ENCODE measurements around the gene CERS6. TPM values are rescaled to one million over a fixed set of nuclear protein-coding genes. Genes with fewer than 3 reads are reported as not detected.

Gene CERS6
- total RNA-seq, 2 experiments from 2014 or later, result 8.9 to 9.2 TPM

DNA sequence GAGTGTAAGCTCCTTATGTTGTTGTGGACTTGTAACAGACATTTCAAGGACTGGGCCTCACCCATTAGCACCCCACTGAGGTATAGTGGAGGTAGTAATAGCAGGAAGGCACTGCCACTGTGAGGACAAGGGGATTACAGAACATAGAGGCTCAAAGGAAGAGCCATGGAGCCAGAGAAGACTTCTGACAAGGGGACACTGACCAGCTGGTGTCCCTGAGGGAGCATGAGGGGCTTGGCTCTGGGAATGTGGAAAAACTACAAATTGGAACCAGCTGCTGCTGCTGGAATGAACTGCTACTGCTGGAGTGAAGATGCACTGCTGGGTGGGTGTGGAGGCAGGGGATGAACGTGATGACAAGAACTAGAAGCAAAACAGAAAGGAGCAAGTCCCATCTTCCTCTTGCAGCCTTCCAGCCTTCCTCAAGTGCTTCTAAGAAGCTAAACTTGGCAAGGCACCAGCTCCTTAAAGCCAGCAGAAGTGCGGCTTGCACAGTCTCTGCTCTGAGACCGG, 179.0 kb downstream of the CERS6 start:
- H3K4me3 Mint-ChIP-seq, result no peak overlapping the region
- no peaks in the 10 kb centered on the region for H3K9me3 Mint-ChIP-seq
- CTCF ChIA-PET, result no interaction called here
- DNase-seq, result no peak
- peaks cover 1% of the 10 kb centered on the region for H3K36me3 Mint-ChIP-seq
- peaks cover 3% of the 10 kb centered on the region for H3K4me1 Mint-ChIP-seq (ENCODE audit: low read depth)
- no peaks in the 10 kb centered on the region for H3K27me3 Mint-ChIP-seq
- POLR2A ChIA-PET, result no interaction called here
- H3K27ac Mint-ChIP-seq, result no peak overlapping the region
- intact Hi-C loops (cut with micrococcal nuclease), result no loop called here

DNA sequence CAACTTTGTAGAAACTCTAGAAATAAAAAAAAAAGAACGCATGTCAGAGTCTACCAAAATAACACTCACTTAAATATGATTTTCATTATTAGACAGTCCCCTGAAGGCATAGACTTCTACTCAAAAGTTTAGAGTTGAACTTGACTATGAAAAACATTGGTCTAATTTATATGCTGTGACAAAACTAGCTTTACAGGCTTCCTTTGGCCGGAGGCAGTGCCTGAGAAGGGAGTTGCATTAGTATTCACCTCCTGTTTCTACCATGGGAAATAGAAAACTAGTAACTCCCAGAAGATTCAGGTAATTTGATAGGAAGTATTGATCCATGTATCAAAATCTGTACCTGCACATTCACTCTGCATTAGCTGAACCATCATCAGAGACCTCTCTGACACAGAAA, 182.9 kb downstream of the CERS6 start:
- H3K4me3 Mint-ChIP-seq, result no peak overlapping the region
- intact Hi-C loops (cut with micrococcal nuclease), result no loop called here
- CTCF ChIA-PET, result interaction anchor here (0.6 to 1.2 kb wide), 2 partner anchors 138 to 302 kb away, joined by 3 to 5 read pairs; no protein-coding TSS in a partner anchor
- POLR2A ChIA-PET, result no interaction called here
- DNase-seq, result no peak
- peaks cover 2% of the 10 kb centered on the region for H3K36me3 Mint-ChIP-seq
- no peak overlapping the region for H3K27ac Mint-ChIP-seq
- H3K9me3 Mint-ChIP-seq, result no peaks in the 10 kb centered on the region
- H3K4me1 Mint-ChIP-seq (ENCODE audit: low read depth), result peaks cover under 1% of the 10 kb centered on the region
- no peaks in the 10 kb centered on the region for H3K27me3 Mint-ChIP-seq

DNA sequence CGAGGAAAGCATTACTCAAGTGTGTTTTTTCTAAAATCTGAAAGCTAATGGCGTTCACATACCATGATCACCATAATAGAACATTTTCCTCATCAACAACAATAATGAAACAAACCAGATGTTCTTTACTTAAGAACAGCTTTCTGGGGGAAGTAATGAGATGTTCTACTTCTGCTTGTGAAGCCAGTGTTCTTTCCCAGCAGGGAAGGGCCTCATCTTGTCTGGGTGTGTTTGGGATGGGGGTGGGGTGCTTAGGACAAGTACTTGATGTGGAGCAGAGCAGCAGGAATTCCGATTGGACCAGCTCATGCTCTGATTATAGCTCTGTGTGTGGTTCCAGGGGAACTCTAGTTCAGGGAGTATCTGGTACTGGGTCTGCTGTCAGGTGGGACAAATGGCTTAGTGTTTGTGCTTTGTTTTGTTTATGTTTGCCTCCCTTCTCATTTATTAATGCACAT, 183.4 kb downstream of the CERS6 start:
- no peak for DNase-seq
- Mint-ChIP-seq H3K4me1 (ENCODE audit: low read depth) (peaks cover 3% of the 10 kb centered on the region), H3K4me3 (no peak overlapping the region), H3K27ac (no peak overlapping the region), H3K36me3 (peaks cover 2% of the 10 kb centered on the region), H3K9me3 (no peaks in the 10 kb centered on the region), H3K27me3 (no peaks in the 10 kb centered on the region)
- ChIA-PET POLR2A (no interaction called here), CTCF (interaction anchor here (1.2 kb wide), 1 partner anchor 303 kb away, joined by 3 read pairs; no protein-coding TSS in a partner anchor)
- intact Hi-C loops (cut with micrococcal nuclease), result no loop called here

DNA sequence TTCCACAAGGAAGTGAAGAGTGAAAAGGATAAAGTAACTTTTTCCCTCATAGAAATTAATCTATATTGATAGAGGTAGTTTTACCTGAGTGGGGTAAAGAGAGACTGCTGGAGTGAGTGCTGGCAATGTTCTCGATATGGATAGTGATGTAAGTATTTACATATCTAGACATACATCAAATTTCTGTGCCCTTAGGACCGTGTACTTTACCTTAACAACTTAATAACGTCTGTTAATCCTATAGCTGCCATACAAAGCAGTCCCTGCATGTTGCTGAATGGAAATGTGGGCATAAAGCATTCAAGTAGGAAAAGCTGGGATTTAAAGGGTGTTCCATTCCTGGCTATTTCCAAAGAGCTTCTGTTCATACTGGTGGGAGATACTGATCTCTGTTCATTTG, 184.0 kb downstream of the CERS6 start:
- peaks cover 3% of the 10 kb centered on the region for H3K4me1 Mint-ChIP-seq (ENCODE audit: low read depth)

DNA sequence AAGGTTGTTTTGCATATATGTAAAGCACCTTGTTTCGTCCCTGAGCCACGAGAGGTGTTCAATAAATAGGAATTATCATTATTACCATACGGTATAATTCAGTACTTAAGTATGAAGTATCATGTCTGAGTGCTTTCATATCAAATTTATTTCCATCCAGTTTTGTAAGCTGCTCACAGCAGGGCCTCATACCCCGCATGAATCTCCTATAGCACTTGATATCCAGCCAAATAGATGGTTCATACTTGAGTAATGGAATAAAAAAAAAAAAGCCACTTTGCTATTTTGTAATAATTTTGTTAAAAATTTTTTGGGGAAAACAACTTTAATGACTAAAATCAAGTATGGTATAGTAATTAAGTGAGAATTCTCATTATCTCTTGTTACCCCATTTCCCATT, 185.6 kb downstream of the CERS6 start:
- no peak for DNase-seq
- H3K4me3 Mint-ChIP-seq, result no peak overlapping the region
- CTCF ChIA-PET, result no interaction called here
- H3K27me3 Mint-ChIP-seq, result no peaks in the 10 kb centered on the region
- peaks cover 7% of the 10 kb centered on the region for H3K4me1 Mint-ChIP-seq (ENCODE audit: low read depth)
- peaks cover 4% of the 10 kb centered on the region for H3K9me3 Mint-ChIP-seq
- H3K27ac Mint-ChIP-seq, result no peak overlapping the region
- peaks cover 2% of the 10 kb centered on the region for H3K36me3 Mint-ChIP-seq
- POLR2A ChIA-PET, result no interaction called here
- intact Hi-C loops (cut with micrococcal nuclease), result no loop called here

More for the DNA sequence above, 184.0 kb downstream of the CERS6 start:
- ChIA-PET POLR2A (no interaction called here), CTCF (no interaction called here)
- no peak for DNase-seq
- Mint-ChIP-seq H3K27ac (no peak overlapping the region), H3K36me3 (peaks cover 2% of the 10 kb centered on the region), H3K4me3 (no peak overlapping the region), H3K9me3 (no peaks in the 10 kb centered on the region), H3K27me3 (no peaks in the 10 kb centered on the region)
- intact Hi-C loops (cut with micrococcal nuclease), result no loop called here

DNA sequence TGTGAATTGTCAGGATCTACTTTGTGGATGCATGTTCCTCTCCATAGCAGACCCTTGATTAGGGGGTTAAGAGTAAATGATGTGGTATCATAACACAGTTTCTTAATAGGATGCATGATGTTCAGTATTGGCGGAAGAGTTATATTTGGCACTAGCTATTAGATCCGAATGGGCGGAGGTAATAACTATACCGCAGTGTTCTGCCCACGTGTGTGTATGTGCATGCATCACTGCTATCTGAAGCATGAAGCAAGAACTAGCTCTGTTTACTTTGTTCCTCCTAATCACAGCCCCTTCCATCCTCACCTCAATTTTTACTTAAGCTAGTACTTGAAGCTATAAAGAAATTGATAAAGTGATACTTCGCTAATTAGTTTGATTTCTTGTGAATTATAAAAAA, 186.8 kb downstream of the CERS6 start:
- peaks cover 4% of the 10 kb centered on the region for H3K9me3 Mint-ChIP-seq
- CTCF ChIA-PET, result interaction anchor here (0.6 kb wide), 1 partner anchor 172 kb away, joined by 3 read pairs; no protein-coding TSS in a partner anchor
- H3K36me3 Mint-ChIP-seq, result peaks cover 2% of the 10 kb centered on the region
- no peak overlapping the region for H3K4me3 Mint-ChIP-seq
- intact Hi-C loops (cut with micrococcal nuclease), result no loop called here
- no peak overlapping the region for H3K27ac Mint-ChIP-seq
- no peaks in the 10 kb centered on the region for H3K27me3 Mint-ChIP-seq
- POLR2A ChIA-PET, result no interaction called here
- peaks cover 7% of the 10 kb centered on the region for H3K4me1 Mint-ChIP-seq (ENCODE audit: low read depth)
- DNase-seq, result no peak

DNA sequence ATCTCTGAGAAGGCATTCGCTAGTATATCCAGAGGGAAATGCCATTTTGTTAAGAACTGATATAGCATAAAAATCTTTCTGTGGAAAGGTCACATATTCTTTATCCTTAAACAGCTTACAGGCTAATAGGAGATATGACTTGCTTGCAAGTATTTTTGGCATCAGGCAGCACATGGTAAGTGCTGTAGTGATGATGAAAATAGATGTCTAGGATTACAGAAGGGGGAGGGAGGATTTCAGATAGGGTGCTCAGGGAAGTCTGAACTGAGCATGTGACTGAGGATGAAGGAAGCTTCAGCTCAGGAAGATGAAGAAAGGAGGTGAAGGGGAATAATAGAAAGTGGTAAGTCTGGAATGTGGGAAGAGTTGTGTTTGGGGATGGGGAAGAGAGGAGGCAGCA, 187.9 kb downstream of the CERS6 start:
- Mint-ChIP-seq H3K27me3 (no peaks in the 10 kb centered on the region), H3K4me1 (ENCODE audit: low read depth) (peaks cover 7% of the 10 kb centered on the region), H3K4me3 (no peak overlapping the region), H3K36me3 (peaks cover 2% of the 10 kb centered on the region), H3K27ac (no peak overlapping the region), H3K9me3 (peaks cover 4% of the 10 kb centered on the region)
- CTCF ChIA-PET, result no interaction called here
- no peak for DNase-seq
- intact Hi-C loops (cut with micrococcal nuclease), result no loop called here
- POLR2A ChIA-PET, result no interaction called here

DNA sequence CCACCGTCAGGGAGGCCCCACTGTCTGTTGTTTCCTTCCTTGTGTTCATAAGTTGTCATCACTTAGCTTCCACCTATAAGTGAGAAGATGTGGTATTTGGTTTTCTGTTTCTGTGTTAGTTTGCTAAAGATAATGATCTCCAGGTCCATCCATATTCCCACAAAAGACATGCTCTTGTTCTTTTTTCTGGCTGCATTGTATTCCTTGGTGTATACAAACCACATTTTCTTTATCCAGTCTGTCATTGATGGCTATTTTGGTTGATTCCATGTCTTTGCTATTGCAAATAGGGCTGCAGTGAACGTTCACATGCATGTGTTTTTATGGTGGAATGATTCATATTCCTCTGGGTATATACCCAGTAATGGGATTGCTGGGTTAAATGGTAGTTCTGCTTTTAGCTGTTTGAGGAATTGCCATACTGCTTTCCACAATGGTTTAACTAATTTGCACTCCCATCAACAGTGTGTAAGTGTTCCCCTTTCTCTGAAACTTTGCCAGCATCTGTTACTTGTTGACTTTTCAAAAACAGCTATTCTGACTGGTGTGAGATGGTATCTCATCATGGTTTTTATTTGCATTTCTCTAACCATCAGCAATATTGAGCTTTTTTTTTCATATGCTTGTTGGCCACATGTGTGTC, 189.7 kb downstream of the CERS6 start:
- Mint-ChIP-seq H3K4me3 (no peak overlapping the region), H3K36me3 (peaks cover 2% of the 10 kb centered on the region), H3K27me3 (no peaks in the 10 kb centered on the region), H3K27ac (no peak overlapping the region), H3K4me1 (ENCODE audit: low read depth) (peaks cover 9% of the 10 kb centered on the region), H3K9me3 (peaks cover 4% of the 10 kb centered on the region)
- intact Hi-C loops (cut with micrococcal nuclease), result no loop called here
- POLR2A ChIA-PET, result no interaction called here
- CTCF ChIA-PET, result interaction anchor here (1.4 kb wide), 1 partner anchor 309 kb away, joined by 3 read pairs; no protein-coding TSS in a partner anchor
- no peak for DNase-seq

DNA sequence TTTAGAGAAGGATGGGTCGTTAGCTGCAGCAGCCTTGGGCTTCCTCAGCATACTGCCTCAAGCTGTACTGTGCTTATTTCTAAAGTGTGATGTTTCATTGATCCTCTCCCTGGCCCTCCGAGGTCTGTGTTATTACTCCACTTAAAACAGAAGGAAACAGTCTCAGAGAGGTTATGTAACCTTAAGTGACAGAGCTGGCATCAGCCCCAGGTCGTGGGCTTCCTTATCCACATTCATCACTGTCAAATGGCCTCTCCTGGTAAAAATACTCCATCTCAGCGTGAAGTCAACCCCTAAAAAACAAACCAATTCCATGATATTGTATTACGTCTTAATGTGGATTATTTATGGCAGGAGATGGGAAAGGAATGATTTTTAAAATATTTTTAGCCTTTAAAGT, 193.0 kb downstream of the CERS6 start:
- H3K4me1 Mint-ChIP-seq (ENCODE audit: low read depth), result peaks cover 8% of the 10 kb centered on the region
- H3K9me3 Mint-ChIP-seq, result peaks cover 4% of the 10 kb centered on the region
- ChIA-PET CTCF (no interaction called here), POLR2A (no interaction called here)
- no peaks in the 10 kb centered on the region for H3K27me3 Mint-ChIP-seq
- H3K27ac Mint-ChIP-seq, result no peak overlapping the region
- no peak for DNase-seq
- no peak overlapping the region for H3K4me3 Mint-ChIP-seq
- no peaks in the 10 kb centered on the region for H3K36me3 Mint-ChIP-seq
- intact Hi-C loops (cut with micrococcal nuclease), result no loop called here

DNA sequence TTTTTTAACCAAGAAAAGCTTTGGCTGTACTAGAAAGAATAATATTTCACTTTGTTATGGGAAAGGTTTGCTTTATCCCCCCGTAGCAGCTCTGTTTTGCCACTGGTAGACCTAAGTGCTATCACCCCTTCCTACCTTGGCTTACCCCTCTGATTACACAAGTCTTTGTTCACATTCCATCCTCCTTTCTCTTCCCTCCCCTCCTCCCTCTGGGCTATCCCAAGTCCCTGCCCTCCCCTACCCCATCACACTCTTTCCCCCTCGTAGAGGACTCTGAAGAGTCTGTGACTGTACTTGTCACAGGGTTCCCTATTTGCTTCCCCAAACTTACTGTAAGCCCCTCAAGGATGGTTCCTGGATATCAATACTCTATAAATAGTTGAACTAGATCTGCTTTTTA, 193.5 kb downstream of the CERS6 start:
- peaks cover 4% of the 10 kb centered on the region for H3K9me3 Mint-ChIP-seq
- H3K27me3 Mint-ChIP-seq, result no peaks in the 10 kb centered on the region
- CTCF ChIA-PET, result no interaction called here
- no peak overlapping the region for H3K4me3 Mint-ChIP-seq
- intact Hi-C loops (cut with micrococcal nuclease), result no loop called here
- DNase-seq, result no peak
- POLR2A ChIA-PET, result no interaction called here
- H3K4me1 Mint-ChIP-seq (ENCODE audit: low read depth), result peaks cover 6% of the 10 kb centered on the region
- H3K27ac Mint-ChIP-seq, result no peak overlapping the region
- no peaks in the 10 kb centered on the region for H3K36me3 Mint-ChIP-seq

DNA sequence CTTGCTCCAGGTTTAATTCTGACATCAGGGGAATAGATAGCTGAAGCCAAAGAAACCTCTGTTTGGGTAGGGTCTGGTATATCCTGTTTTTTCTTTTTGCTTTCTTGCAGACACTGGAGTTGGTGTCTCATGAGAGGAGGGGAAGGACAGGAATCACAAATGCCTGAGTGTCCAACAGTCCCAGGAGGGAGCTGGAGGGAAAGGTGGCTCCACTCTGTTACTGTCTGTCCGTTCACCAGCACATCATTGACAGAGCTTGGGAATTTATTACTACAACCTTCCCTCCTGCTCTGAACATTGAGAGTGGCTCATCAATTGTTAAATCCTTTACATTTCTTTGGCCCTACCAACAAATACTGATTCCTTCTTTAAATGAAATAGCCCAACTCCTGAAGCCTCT, 194.1 kb downstream of the CERS6 start:
- no peak overlapping the region for H3K4me3 Mint-ChIP-seq
- no peak overlapping the region for H3K27ac Mint-ChIP-seq
- H3K36me3 Mint-ChIP-seq, result no peaks in the 10 kb centered on the region
- ChIA-PET CTCF (interaction anchor here (0.7 kb wide), 1 partner anchor 315 kb away, joined by 4 read pairs; no protein-coding TSS in a partner anchor), POLR2A (no interaction called here)
- H3K9me3 Mint-ChIP-seq, result peaks cover 4% of the 10 kb centered on the region
- no peaks in the 10 kb centered on the region for H3K27me3 Mint-ChIP-seq
- peaks cover 6% of the 10 kb centered on the region for H3K4me1 Mint-ChIP-seq (ENCODE audit: low read depth)
- DNase-seq, result no peak
- intact Hi-C loops (cut with micrococcal nuclease), result no loop called here

DNA sequence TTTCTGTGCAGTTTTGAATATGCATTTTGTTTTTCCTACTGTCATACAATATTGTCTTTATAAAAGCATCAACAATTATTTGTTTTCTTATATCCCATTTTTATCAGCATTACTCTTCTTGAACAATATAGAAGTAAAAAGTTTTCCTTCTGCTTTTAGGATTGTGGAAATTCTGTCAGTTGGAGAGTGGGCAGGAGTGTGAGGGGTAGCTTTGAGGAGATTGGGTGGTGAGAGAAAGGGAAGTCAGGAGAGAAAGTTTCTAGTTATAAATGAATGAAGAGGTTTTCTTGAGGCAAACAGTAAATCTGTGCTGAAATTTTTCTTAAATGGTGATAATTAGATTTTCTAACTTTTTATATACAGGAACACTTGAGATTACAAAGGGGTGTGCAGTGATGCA, 194.7 kb downstream of the CERS6 start:
- no peak overlapping the region for H3K27ac Mint-ChIP-seq
- H3K4me1 Mint-ChIP-seq (ENCODE audit: low read depth), result peaks cover 6% of the 10 kb centered on the region

More for the DNA sequence above, 194.7 kb downstream of the CERS6 start:
- no peak for DNase-seq
- CTCF ChIA-PET, result no interaction called here
- POLR2A ChIA-PET, result no interaction called here
- no peak overlapping the region for H3K4me3 Mint-ChIP-seq
- intact Hi-C loops (cut with micrococcal nuclease), result no loop called here
- H3K36me3 Mint-ChIP-seq, result no peaks in the 10 kb centered on the region
- H3K27me3 Mint-ChIP-seq, result no peaks in the 10 kb centered on the region
- peaks cover under 1% of the 10 kb centered on the region for H3K9me3 Mint-ChIP-seq
